Measurements from ENCODE around the gene HS3ST3B1. TPM values are rescaled to one million over a fixed set of nuclear protein-coding genes. Genes with fewer than 3 reads are reported as not detected.

HS3ST3B1 gene
- total and polyA plus RNA-seq, 5 experiments from 2014 or later, result 9.2 to 37.6 (median 12.7) TPM

- ATAC-seq (no peak), DNase-seq (no peak)
- Mint-ChIP-seq H3K4me1 (peaks cover 32 to 54% (median 52%) of the 10 kb centered on the region in 4 donors), H3K27ac (peak overlapping the region in 3 of 10 donors; percentile 18 to 44 (median 22)), H3K4me3 (peak overlapping the region; percentile 6 to 90 (median 63)), H3K9me3 (no peaks in the 10 kb centered on the region), H3K27me3 (peaks cover 22 to 69% (median 60%) of the 10 kb centered on the region in 5 donors), H3K36me3 (peaks cover 0 to 2% (median 0%) of the 10 kb centered on the region in 3 donors)
- POLR2A ChIA-PET, result interaction anchor here (0.6 to 1.4 kb wide), 3 partner anchors 97 to 174 kb away, joined by 4 to 7 read pairs (median 7); no protein-coding TSS in a partner anchor
Measured at GRCh38 chr17:14296166-14296910, 4.5 kb upstream of the HS3ST3B1 start.

GRCh38 chr17:14297161-14297851 lies 3.6 kb upstream of the HS3ST3B1 start:
- POLR2A ChIA-PET, result interaction anchor here (0.6 to 1.4 kb wide), 3 partner anchors 96 to 101 kb away, joined by 4 to 7 read pairs (median 4); no protein-coding TSS in a partner anchor

GRCh38 chr17:14298221-14298946 lies 2.5 kb upstream of the HS3ST3B1 start:
- H3K27me3 Mint-ChIP-seq, result peaks cover 22 to 58% (median 50%) of the 10 kb centered on the region in 5 donors
- peaks cover 0 to 3% (median 0%) of the 10 kb centered on the region in 3 donors for H3K36me3 Mint-ChIP-seq
- H3K4me1 Mint-ChIP-seq, result peaks cover 34 to 60% (median 55%) of the 10 kb centered on the region in 4 donors
- no peaks in the 10 kb centered on the region for H3K9me3 Mint-ChIP-seq
- peak overlapping the region; percentile 88 to 99 (median 96) for H3K4me3 Mint-ChIP-seq
- POLR2A ChIA-PET, result interaction anchor here (0.5 to 0.6 kb wide), 2 partner anchors 24 to 246 kb away, joined by 3 read pairs; no protein-coding TSS in a partner anchor
- peak overlapping the region in 3 of 10 donors; percentile 61 to 77 (median 70) for H3K27ac Mint-ChIP-seq
- DNase-seq (no peak), ATAC-seq (no peak)

More at GRCh38 chr17:14297161-14297851, 3.6 kb upstream of the HS3ST3B1 start:
- Mint-ChIP-seq H3K4me3 (peak overlapping the region; percentile 57 to 99 (median 79)), H3K27me3 (peaks cover 22 to 63% (median 58%) of the 10 kb centered on the region in 5 donors), H3K27ac (peak overlapping the region in 3 of 10 donors; percentile 16 to 62 (median 18)), H3K9me3 (no peaks in the 10 kb centered on the region), H3K36me3 (peaks cover 0 to 2% (median 0%) of the 10 kb centered on the region in 3 donors), H3K4me1 (peaks cover 34 to 54% (median 52%) of the 10 kb centered on the region in 4 donors)
- ATAC-seq (no peak), DNase-seq (peak in 4 of 10 donors; percentile 26 to 68 (median 28))

GRCh38 chr17:14298947-14299279 lies 2.0 kb upstream of the HS3ST3B1 start:
- DNase-seq, result no peak
- H3K9me3 Mint-ChIP-seq, result no peaks in the 10 kb centered on the region
- POLR2A ChIA-PET, result interaction anchor here (0.5 to 0.6 kb wide), 2 partner anchors 24 to 247 kb away, joined by 3 read pairs; no protein-coding TSS in a partner anchor
- H3K27me3 Mint-ChIP-seq, result peaks cover 22 to 53% (median 44%) of the 10 kb centered on the region in 5 donors
- H3K27ac Mint-ChIP-seq, result peak overlapping the region in 4 of 10 donors; percentile 61 to 96 (median 74)
- peaks cover 0 to 7% (median 0%) of the 10 kb centered on the region in 3 donors for H3K36me3 Mint-ChIP-seq
- ATAC-seq, result no peak
- H3K4me1 Mint-ChIP-seq, result peaks cover 39 to 65% (median 60%) of the 10 kb centered on the region in 4 donors
- peak overlapping the region; percentile 88 to 99 (median 96) for H3K4me3 Mint-ChIP-seq

GRCh38 chr17:14299280-14300141 lies 1.4 kb upstream of the HS3ST3B1 start:
- H3K27ac Mint-ChIP-seq, result peak overlapping the region in 9 of 10 donors; percentile 24 to 96 (median 77)
- POLR2A ChIA-PET, result interaction anchor here (5.5 kb wide), 1 partner anchor 129 kb away, joined by 101 read pairs; no protein-coding TSS in a partner anchor
- peak overlapping the region; percentile 88 to 99 (median 96) for H3K4me3 Mint-ChIP-seq
- H3K36me3 Mint-ChIP-seq, result peaks cover 0 to 8% (median 0%) of the 10 kb centered on the region in 3 donors
- ATAC-seq (no peak), DNase-seq (peak in 7 of 10 donors; percentile 24 to 50 (median 32))
- peaks cover 40 to 69% (median 64%) of the 10 kb centered on the region in 4 donors for H3K4me1 Mint-ChIP-seq
- H3K27me3 Mint-ChIP-seq, result peaks cover 22 to 47% (median 41%) of the 10 kb centered on the region in 5 donors
- no peaks in the 10 kb centered on the region for H3K9me3 Mint-ChIP-seq

GRCh38 chr17:14301279-14302090 lies 604 bp downstream of the HS3ST3B1 start:
- Mint-ChIP-seq H3K27me3 (peaks cover 6 to 27% (median 23%) of the 10 kb centered on the region in 5 donors), H3K9me3 (no peaks in the 10 kb centered on the region), H3K36me3 (peaks cover 0 to 13% (median 0%) of the 10 kb centered on the region in 3 donors), H3K4me1 (peaks cover 44 to 74% (median 66%) of the 10 kb centered on the region in 4 donors), H3K27ac (peak overlapping the region; percentile 88 to 97 (median 95)), H3K4me3 (peak overlapping the region; percentile 88 to 99 (median 97))
- ATAC-seq (peak; percentile 18 to 21), DNase-seq (peak in 5 of 10 donors; percentile 30 to 55 (median 45))
- POLR2A ChIA-PET, result interaction anchor here (0.6 to 5.5 kb wide), 33 partner anchors 8 to 1283 kb away, joined by 3 to 101 read pairs (median 4); partner anchors contain the start of genes COX10 and ELAC2

- peaks cover 44 to 72% (median 66%) of the 10 kb centered on the region in 4 donors for H3K4me1 Mint-ChIP-seq
- peaks cover 0 to 13% (median 0%) of the 10 kb centered on the region in 3 donors for H3K36me3 Mint-ChIP-seq
- H3K27me3 Mint-ChIP-seq, result peaks cover 6 to 22% (median 18%) of the 10 kb centered on the region in 5 donors
- H3K9me3 Mint-ChIP-seq, result no peaks in the 10 kb centered on the region
- H3K4me3 Mint-ChIP-seq, result peak overlapping the region; percentile 88 to 99 (median 96)
- POLR2A ChIA-PET, result interaction anchor here (0.6 to 5.5 kb wide), 22 partner anchors 14 to 1284 kb away, joined by 3 to 101 read pairs (median 6); partner anchors contain the start of genes COX10 and ELAC2
- DNase-seq, result peak in 8 of 10 donors; percentile 31 to 72 (median 54)
- peak overlapping the region; percentile 88 to 97 (median 95) for H3K27ac Mint-ChIP-seq
- peak; percentile 10 for ATAC-seq
Measured at GRCh38 chr17:14302091-14302430, 1.2 kb downstream of the HS3ST3B1 start.

GRCh38 chr17:14302431-14303099 lies 1.7 kb downstream of the HS3ST3B1 start:
- no peaks in the 10 kb centered on the region for H3K9me3 Mint-ChIP-seq
- POLR2A ChIA-PET, result interaction anchor here (0.8 to 5.5 kb wide), 14 partner anchors 13 to 704 kb away, joined by 3 to 101 read pairs (median 7); partner anchors contain the start of gene COX10
- peaks cover 0 to 13% (median 0%) of the 10 kb centered on the region in 3 donors for H3K36me3 Mint-ChIP-seq
- peak; percentile 43 to 46 for ATAC-seq
- peak; percentile 68 to 86 (median 80) for DNase-seq
- peak overlapping the region; percentile 88 to 99 (median 96) for H3K4me3 Mint-ChIP-seq
- H3K27me3 Mint-ChIP-seq, result peaks cover 6 to 20% (median 17%) of the 10 kb centered on the region in 5 donors
- peaks cover 44 to 72% (median 66%) of the 10 kb centered on the region in 4 donors for H3K4me1 Mint-ChIP-seq
- H3K27ac Mint-ChIP-seq, result peak overlapping the region; percentile 88 to 97 (median 95)

- peak in 1 of 2 donors; percentile 6 for ATAC-seq
- H3K27ac Mint-ChIP-seq, result peak overlapping the region; percentile 80 to 96 (median 90)
- peaks cover 40 to 71% (median 66%) of the 10 kb centered on the region in 4 donors for H3K4me1 Mint-ChIP-seq
- H3K27me3 Mint-ChIP-seq, result peaks cover 1 to 11% (median 7%) of the 10 kb centered on the region in 5 donors
- H3K4me3 Mint-ChIP-seq, result peak overlapping the region; percentile 88 to 99 (median 90)
- peak in 8 of 10 donors; percentile 24 to 68 (median 46) for DNase-seq
- peaks cover 0 to 12% (median 0%) of the 10 kb centered on the region in 3 donors for H3K36me3 Mint-ChIP-seq
- H3K9me3 Mint-ChIP-seq, result no peaks in the 10 kb centered on the region
- POLR2A ChIA-PET, result interaction anchor here (1.1 to 5.5 kb wide), 7 partner anchors 12 to 623 kb away, joined by 4 to 101 read pairs (median 13); no protein-coding TSS in a partner anchor
Measured at GRCh38 chr17:14303343-14304221, 2.7 kb downstream of the HS3ST3B1 start.

Data from naive thymus-derived CD8-positive, alpha-beta T cell (primary cell).